ENCODE results near the gene TEX9.
"Not testable (repeated sequence)": the region's sequence is repeated elsewhere in the genome, so short reads cannot be mapped to it uniquely, and the experiment has no call there.

TEX9 gene

DNA sequence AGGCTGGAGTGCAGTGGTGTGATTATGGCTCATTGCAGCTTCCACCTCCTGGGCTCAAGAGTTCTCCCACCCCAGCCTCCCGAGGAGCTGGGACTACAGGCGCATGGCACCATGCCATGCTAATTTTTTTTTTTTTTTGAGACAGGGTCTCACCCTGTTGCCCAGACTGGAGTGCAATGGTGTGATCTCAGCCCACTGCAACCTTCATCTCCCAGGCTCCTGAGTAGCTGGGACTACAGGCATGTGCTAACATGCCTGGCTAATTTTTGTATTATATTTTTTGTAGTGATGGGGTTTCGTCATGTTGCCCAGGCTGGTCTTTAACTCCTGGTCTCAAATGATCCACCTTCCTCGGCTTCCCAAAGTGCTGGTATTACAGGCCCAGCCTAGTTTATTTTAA is 4.0 kb downstream of the TEX9 start:
- ATAC-seq, result no peak
- TF ChIP-seq POU6F1 (CRISPR knock-in tag; IDR thresholded peaks at IDR 0.05; ENCODE audit: borderline replicate concordance, low read depth) (no peak), CSRNP3 (CRISPR knock-in tag; IDR thresholded peaks at IDR 0.05) (no peak), ZFP3 (CRISPR knock-in tag; IDR thresholded peaks at IDR 0.05) (no peak)
- TF ChIP-seq, protein P1, sequence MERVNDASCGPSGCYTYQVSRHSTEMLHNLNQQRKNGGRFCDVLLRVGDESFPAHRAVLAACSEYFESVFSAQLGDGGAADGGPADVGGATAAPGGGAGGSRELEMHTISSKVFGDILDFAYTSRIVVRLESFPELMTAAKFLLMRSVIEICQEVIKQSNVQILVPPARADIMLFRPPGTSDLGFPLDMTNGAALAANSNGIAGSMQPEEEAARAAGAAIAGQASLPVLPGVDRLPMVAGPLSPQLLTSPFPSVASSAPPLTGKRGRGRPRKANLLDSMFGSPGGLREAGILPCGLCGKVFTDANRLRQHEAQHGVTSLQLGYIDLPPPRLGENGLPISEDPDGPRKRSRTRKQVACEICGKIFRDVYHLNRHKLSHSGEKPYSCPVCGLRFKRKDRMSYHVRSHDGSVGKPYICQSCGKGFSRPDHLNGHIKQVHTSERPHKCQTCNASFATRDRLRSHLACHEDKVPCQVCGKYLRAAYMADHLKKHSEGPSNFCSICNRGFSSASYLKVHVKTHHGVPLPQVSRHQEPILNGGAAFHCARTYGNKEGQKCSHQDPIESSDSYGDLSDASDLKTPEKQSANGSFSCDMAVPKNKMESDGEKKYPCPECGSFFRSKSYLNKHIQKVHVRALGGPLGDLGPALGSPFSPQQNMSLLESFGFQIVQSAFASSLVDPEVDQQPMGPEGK (CRISPR knock-in tag; IDR thresholded peaks at IDR 0.05; ENCODE audit: borderline replicate concordance), result no peak

- no peak for ATAC-seq
- TF ChIP-seq ZFP30 (CRISPR knock-in tag; IDR thresholded peaks at IDR 0.05), result 0 out of 2 replicates have a peak, but pooled peaks have one; percentile 40
- TF ChIP-seq ZNF8 (CRISPR knock-in tag; IDR thresholded peaks at IDR 0.05), result no peak
- no peak for TF ChIP-seq CREB5 (CRISPR knock-in tag; IDR thresholded peaks at IDR 0.05; ENCODE audit: low read depth)
- TF ChIP-seq, protein P1 (CRISPR knock-in tag; IDR thresholded peaks at IDR 0.05; ENCODE audit: borderline replicate concordance), result no peak
- TF ChIP-seq PPARA (CRISPR knock-in tag; IDR thresholded peaks at IDR 0.05; ENCODE audit: borderline replicate concordance), result no peak
- no peak for TF ChIP-seq CSRNP3 (CRISPR knock-in tag; IDR thresholded peaks at IDR 0.05)
- no peak for TF ChIP-seq ISL1 (CRISPR knock-in tag; IDR thresholded peaks at IDR 0.05)
These were observed 6.4 kb downstream of the TEX9 start for GRCh38 chr15:56371495-56372147.

DNA sequence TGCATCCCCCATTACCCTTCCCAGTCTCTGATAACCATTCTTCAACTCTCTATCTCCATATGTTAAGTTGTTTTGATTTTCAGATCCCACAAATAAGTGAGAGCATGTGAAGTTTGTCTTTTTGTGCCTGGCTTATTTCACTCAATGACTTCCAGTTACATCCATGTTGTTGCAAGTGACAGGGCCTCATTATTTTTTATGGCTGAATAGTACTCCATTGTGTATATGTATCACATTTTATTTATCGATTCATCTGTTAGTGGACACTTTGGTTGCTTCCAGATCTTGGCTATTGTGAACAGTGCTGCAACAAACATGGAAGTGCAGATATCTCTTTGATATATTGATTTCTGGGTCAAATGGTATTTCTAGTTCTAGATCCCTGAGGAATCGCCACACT is 9.5 kb downstream of the TEX9 start:
- not testable (repeated sequence) for ATAC-seq

DNA sequence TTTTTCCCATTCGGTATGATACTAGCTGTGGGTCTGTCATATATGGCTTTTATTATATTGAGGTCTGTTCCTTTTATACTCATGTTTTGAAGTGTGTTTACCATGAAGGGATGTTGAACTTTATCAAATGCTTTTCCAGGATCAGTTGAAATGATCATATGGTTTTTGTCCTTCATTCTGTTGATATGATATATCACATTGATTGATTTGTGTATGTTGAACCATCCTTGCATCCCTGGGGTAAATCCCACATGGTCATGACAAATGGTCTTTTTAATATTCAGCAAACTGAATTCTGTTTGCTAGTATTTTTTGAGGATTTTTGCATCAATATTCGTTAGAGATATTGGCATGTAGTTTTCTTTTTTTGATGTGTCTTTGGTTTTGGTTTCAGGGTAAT is 12.6 kb downstream of the TEX9 start:
- ATAC-seq, result not testable (repeated sequence)

- TF ChIP-seq TOX (CRISPR knock-in tag; IDR thresholded peaks at IDR 0.05; ENCODE audit: borderline replicate concordance) (no peak), ZFP3 (CRISPR knock-in tag; IDR thresholded peaks at IDR 0.05) (no peak), PPARA (CRISPR knock-in tag; IDR thresholded peaks at IDR 0.05; ENCODE audit: borderline replicate concordance) (no peak), CSDC2 (CRISPR knock-in tag; IDR thresholded peaks at IDR 0.05) (no peak), OSR1 (CRISPR knock-in tag; IDR thresholded peaks at IDR 0.05) (no peak), ZNF565 (CRISPR knock-in tag; conservative IDR thresholded peaks at IDR 0.05; ENCODE audit: low read depth) (no peak), ISL1 (CRISPR knock-in tag; IDR thresholded peaks at IDR 0.05) (no peak), ZNF70 (CRISPR knock-in tag; IDR thresholded peaks at IDR 0.05) (no peak), POU6F1 (CRISPR knock-in tag; IDR thresholded peaks at IDR 0.05; ENCODE audit: borderline replicate concordance, low read depth) (no peak), ESRRG (CRISPR knock-in tag; IDR thresholded peaks at IDR 0.05) (no peak), RARB (CRISPR knock-in tag; IDR thresholded peaks at IDR 0.05) (no peak)
- TF ChIP-seq, protein P1 (CRISPR knock-in tag; IDR thresholded peaks at IDR 0.05; ENCODE audit: borderline replicate concordance), result no peak
These were observed 17.8 kb downstream of the TEX9 start for GRCh38 chr15:56383010-56383409.

More at GRCh38 chr15:56383010-56383409, 17.8 kb downstream of the TEX9 start:
- no peak for ATAC-seq
